ENCODE data around the gene SLC22A25.

Gene SLC22A25

GRCh38 chr11:63229815-63230214 is 13.6 kb downstream of the SLC22A25 start:
- no peak for DNase-seq

GRCh38 chr11:63227521-63228107 is 15.8 kb downstream of the SLC22A25 start:
- no peak for DNase-seq

GRCh38 chr11:63226488-63227114 is 16.8 kb downstream of the SLC22A25 start:
- no peak for DNase-seq

- DNase-seq = no peak
Measured at GRCh38 chr11:63214093-63214492, 29.3 kb downstream of the SLC22A25 start.

GRCh38 chr11:63212742-63213141 is 30.7 kb downstream of the SLC22A25 start:
- peak; percentile 12 for DNase-seq

GRCh38 chr11:63210111-63210510 is 33.3 kb downstream of the SLC22A25 start:
- DNase-seq = no peak
